Activated T-cell treated with anti-CD3 and anti-CD28 coated beads, Interleukin-2, amount 50 U/mL, for 4 hours (primary cell): ENCODE results near the gene RASAL3. TPM values are rescaled to one million over a fixed set of nuclear protein-coding genes. Genes with fewer than 3 reads are reported as not detected.
"Not testable (repeated sequence)": the region's sequence is repeated elsewhere in the genome, so short reads cannot be mapped to it uniquely, and the experiment has no call there.

Source experiments
- ATAC-seq, 2 donors: fragments of 200-7000 bp; cut with Tn5 transposase; one replicate each; pipeline ENCODE4 v1.10.0; 2021
- DNase-seq: peaks from one replicate; pipeline ENCODE4 v3.0.0-alpha.2; 2020
- H3K27me3 Mint-ChIP-seq: one replicate; pipeline ENCODE4 v1.8.0; 2021; ENCODE audit warnings: low read depth, mixed read lengths
- H3K36me3 Mint-ChIP-seq: one replicate; pipeline ENCODE4 v1.8.0; 2022; ENCODE audit warnings: mixed read lengths; ENCODE audit not compliant: insufficient read depth
- H3K4me1 Mint-ChIP-seq: one replicate; pipeline ENCODE4 v1.8.0; 2021; ENCODE audit warnings: low read depth, mixed read lengths
- H3K4me3 Mint-ChIP-seq: one replicate; pipeline ENCODE4 v1.8.0; 2021; ENCODE audit warnings: mild to moderate bottlenecking, moderate library complexity, mixed read lengths
- H3K9me3 Mint-ChIP-seq: one replicate; pipeline ENCODE4 v1.8.0; 2021; ENCODE audit warnings: mixed read lengths
- total RNA-seq, 3 donors: library from RNA; stranded (reverse); gene quantifications; one replicate each; pipeline ENCODE4 v1.2.1, GENCODE V29; 2021

The RASAL3 gene
- total RNA-seq, 3 donors from 2014 or later, result 91.0 to 112 (median 106) TPM

DNA sequence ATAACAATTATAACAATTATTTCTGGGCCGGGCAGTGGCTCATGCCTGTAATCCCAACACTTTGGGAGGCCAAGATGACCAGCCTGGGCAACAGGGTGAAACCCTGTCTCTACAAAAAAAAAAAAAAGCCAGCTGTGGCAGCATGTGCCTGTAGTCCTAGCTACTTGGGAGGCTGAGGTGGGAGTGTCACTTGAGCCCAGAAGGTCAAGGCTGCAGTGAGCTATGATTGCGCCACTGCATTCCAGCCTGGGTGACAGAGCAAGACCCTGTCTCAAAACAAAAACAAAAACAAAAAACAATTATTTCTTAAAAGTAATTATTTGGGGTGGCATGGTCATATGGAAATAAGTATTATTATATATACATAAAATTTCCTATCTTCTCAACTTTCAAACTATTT, 53.0 kb downstream of the RASAL3 start:
- not testable (repeated sequence) for H3K27me3 Mint-ChIP-seq, ATAC-seq, H3K4me3 Mint-ChIP-seq, H3K9me3 Mint-ChIP-seq, DNase-seq
- Mint-ChIP-seq H3K36me3 (peaks cover 10% of the 10 kb centered on the region), H3K4me1 (peaks cover 44% of the 10 kb centered on the region)

DNA sequence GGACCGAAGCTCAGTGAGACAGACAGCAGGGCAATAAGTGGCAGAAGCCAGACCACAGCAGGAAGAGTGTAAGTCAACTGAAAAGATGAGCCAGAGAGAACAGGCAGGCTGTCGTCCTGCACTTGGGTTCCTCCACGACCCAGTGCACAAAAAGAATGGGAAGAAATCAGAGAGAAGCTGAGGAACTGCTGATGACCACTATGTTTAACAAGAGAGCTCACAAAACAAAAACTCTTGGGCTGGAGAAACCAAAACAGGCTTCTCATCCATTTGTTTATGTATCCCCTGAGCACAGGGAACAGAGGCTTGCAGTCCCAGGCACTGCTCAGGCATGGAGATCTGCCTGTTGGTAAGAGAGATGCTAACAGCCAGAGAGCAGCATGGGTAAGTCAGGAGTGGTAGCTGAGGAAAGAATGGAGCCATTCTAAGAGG, 59.5 kb downstream of the RASAL3 start:
- Mint-ChIP-seq H3K27me3 (no peaks in the 10 kb centered on the region), H3K36me3 (peaks cover 9% of the 10 kb centered on the region), H3K4me3 (no peak overlapping the region), H3K9me3 (no peaks in the 10 kb centered on the region), H3K4me1 (peaks cover 35% of the 10 kb centered on the region)
- DNase-seq (no peak), ATAC-seq (no peak)

GRCh38 chr19:15404097-15404779, 60.1 kb downstream of the RASAL3 start:
- Mint-ChIP-seq H3K4me3 (no peak overlapping the region), H3K36me3 (peaks cover 11% of the 10 kb centered on the region), H3K9me3 (no peaks in the 10 kb centered on the region), H3K4me1 (peaks cover 30% of the 10 kb centered on the region), H3K27me3 (no peaks in the 10 kb centered on the region)
- ATAC-seq, result no peak
- no peak for DNase-seq

- peaks cover 12% of the 10 kb centered on the region for H3K36me3 Mint-ChIP-seq
- no peak overlapping the region for H3K4me3 Mint-ChIP-seq
- ATAC-seq (no peak), DNase-seq (no peak)
- H3K4me1 Mint-ChIP-seq, result peaks cover 27% of the 10 kb centered on the region
- no peaks in the 10 kb centered on the region for H3K9me3 Mint-ChIP-seq
- no peaks in the 10 kb centered on the region for H3K27me3 Mint-ChIP-seq
Measured at GRCh38 chr19:15403151-15403531, 61.2 kb downstream of the RASAL3 start.

- Mint-ChIP-seq H3K4me1 (peaks cover 22% of the 10 kb centered on the region), H3K9me3 (no peaks in the 10 kb centered on the region)
Measured at GRCh38 chr19:15402411-15403150, 61.8 kb downstream of the RASAL3 start.

More at GRCh38 chr19:15402411-15403150, 61.8 kb downstream of the RASAL3 start:
- DNase-seq, result no peak
- Mint-ChIP-seq H3K36me3 (peaks cover 18% of the 10 kb centered on the region), H3K27me3 (no peaks in the 10 kb centered on the region), H3K4me3 (no peak overlapping the region)
- ATAC-seq, result no peak

Other genes starting within 250 kb of the RASAL3 start
- gene EPHX3, start 232.1 kb downstream of the RASAL3 start, total RNA-seq, result under 1 TPM in 1 of 3 donors, not detected in 2; 0.29 TPM
- 100 to 1,000 TPM; 102 to 113 (median 112) TPM for gene BRD4, start 132.0 kb downstream of the RASAL3 start, total RNA-seq
- 10 to 100 TPM; 83.0 to 88.8 (median 88.0) TPM for gene AKAP8, start 84.8 kb downstream of the RASAL3 start, total RNA-seq
- gene AKAP8L, start 45.6 kb downstream of the RASAL3 start, total RNA-seq, result 10 to 100 TPM; 65.3 to 67.6 (median 65.5) TPM
- 10 to 100 TPM; 50.5 to 54.4 (median 53.8) TPM for gene WIZ, start 14.6 kb downstream of the RASAL3 start, total RNA-seq
- gene PGLYRP2, start 15.0 kb upstream of the RASAL3 start, total RNA-seq, result under 1 TPM in 1 of 3 donors, not detected in 2; 0.08 TPM
- gene CYP4F22, start 44.0 kb upstream of the RASAL3 start, total RNA-seq, result under 1 TPM; 0.57 to 0.82 (median 0.78) TPM
- gene CYP4F8, start 150.7 kb upstream of the RASAL3 start, total RNA-seq, result not detected
- gene CYP4F3, start 176.4 kb upstream of the RASAL3 start, total RNA-seq, result under 1 TPM in 2 of 3 donors, not detected in 1; 0.08 to 0.18 TPM
- gene CYP4F12, start 208.5 kb upstream of the RASAL3 start, total RNA-seq, result not detected